ENCODE data around the gene ARID3A.

Gene ARID3A

GRCh38 chr19:931860-932647, 6.2 kb downstream of the ARID3A start:
- DNase-seq = no peak

DNA sequence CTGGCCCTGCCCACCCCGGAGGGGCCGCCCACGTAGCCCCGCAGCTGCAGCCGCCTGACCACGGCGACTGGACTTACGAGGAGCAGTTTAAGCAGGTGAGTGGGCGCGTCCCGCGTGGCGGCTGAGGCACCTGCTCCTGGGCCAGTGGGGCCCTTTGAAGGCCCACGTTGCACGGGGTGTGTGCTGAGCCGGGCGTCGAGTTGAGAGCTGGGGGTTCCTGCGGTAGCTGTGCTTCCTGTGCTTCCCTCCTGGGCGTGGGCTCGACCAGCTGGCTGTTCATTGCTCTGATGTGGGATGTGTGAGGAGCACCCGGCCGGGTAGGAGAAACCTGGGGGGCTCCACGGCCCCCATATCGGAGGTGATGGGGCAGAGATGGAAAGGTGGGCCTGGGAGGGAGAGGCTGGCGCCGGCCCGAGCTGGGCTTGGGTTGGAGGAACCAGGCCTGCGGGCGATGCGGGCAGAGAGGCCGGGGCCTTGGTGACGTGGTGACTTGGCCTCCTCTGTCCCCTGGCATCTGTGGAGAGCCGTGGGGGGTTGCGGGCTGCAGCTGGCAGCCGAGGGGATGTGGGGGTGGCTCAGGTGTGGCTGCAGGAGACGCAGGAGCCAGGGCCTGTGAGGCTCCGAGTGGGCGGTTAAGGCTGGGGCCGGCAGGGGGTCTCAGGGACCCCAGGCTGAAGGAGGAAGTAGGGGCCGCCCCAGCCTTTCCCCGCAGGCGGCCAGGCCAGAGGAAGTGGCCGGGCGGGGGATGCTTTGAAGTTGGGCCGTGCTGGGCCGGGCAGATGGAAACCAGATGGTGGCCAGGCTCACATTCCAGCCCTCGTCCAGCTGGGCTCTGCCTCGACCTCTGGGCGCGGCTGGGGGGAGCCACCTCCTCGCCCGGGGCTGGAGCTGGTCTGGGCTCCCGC, 7.1 kb downstream of the ARID3A start:
- no peak for DNase-seq

DNA sequence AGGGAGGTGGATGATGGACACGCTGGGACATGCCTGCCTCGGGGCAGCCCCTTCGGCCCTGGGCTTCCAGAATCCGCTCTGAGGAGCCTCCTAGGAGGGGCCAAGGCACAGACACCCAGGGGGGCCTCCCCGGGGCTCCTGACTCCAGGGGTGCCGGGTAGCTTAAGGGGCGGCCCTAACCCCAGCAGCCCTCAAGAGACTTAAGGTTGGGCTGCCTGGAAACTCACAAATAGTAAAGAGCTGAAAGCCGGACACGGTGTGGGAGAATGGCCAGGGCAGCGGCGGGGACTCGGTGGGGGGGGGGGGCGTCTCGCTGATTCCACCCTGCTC, 7.7 kb downstream of the ARID3A start:
- no peak for DNase-seq

- DNase-seq = no peak
Observed at GRCh38 chr19:934197-934840, 8.5 kb downstream of the ARID3A start.

DNA sequence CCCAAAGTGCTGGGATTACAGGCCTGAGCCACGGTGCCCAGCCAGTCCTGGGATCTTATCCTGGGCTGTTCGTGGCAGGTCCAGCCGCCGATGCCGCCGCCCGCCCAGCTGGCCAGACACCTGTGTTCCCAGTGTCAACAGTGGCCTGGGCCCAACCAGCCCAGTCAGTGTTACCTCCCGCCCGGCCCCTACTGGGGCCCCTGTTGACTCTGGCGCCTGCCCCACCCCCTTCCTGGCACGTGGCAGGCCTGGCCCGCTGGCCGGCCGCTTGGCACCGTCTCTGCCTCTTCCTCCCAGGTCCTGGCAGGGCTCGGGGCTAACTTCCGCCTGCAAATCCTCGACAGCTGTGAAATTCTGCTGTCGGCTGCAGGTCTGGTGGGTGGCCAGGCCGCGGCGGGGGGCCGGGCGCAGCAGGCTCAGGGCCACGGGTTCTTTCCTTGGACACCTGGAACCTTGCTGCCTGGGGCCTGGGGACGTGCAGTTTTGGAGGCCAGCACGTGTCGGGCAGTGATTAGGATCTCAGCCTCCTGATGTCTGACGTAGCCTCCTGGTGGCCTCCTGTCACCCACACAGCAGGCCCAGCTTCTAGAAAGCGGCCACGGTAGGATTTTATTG, 9.1 kb downstream of the ARID3A start:
- no peak for DNase-seq

GRCh38 chr19:936175-936546, 10.3 kb downstream of the ARID3A start:
- no peak for DNase-seq

DNA sequence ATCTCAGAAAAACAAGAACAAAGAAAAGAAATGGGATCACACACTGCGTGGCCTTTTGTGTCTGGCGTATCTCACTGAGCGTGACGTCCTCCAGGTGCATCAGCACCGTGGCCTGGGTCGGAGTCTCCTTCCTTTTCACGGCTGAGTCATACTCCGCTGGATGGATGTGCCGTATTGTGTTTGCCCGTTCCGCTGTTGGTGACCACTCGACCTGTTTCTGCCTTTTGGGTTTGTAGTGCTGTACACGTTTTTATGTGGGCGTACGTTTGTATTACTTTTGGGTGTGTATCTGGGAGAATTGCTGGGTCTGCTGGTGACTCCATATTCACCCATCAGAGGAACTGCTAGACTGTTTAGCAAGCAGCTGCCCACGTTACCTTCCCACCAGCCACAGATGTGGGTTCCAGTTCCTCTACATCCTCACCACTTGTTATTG, 11.4 kb downstream of the ARID3A start:
- DNase-seq = no peak

- DNase-seq = no peak
Observed at GRCh38 chr19:938233-938923, 12.5 kb downstream of the ARID3A start.

GRCh38 chr19:939439-939838, 13.6 kb downstream of the ARID3A start:
- no peak for DNase-seq

DNA sequence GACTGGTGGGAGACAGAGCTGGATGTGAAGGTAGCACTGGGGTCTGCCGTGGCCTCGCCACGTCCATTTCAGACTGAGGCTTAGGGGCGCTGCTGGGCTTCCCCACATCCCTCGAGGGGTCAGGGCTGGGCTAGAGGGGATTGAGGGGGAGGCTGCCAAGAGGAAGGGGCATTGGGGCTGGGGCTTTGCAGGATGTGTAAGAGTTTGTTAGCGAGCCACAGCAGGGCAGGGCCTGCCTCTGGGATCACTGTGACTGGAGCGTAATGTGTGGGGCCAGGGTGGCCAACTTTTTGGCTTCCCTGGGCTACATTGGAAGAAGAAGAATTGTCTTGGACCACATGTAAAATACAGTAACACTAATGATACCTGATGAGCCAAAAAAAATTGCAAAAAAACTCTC, 14.1 kb downstream of the ARID3A start:
- no peak for DNase-seq

DNA sequence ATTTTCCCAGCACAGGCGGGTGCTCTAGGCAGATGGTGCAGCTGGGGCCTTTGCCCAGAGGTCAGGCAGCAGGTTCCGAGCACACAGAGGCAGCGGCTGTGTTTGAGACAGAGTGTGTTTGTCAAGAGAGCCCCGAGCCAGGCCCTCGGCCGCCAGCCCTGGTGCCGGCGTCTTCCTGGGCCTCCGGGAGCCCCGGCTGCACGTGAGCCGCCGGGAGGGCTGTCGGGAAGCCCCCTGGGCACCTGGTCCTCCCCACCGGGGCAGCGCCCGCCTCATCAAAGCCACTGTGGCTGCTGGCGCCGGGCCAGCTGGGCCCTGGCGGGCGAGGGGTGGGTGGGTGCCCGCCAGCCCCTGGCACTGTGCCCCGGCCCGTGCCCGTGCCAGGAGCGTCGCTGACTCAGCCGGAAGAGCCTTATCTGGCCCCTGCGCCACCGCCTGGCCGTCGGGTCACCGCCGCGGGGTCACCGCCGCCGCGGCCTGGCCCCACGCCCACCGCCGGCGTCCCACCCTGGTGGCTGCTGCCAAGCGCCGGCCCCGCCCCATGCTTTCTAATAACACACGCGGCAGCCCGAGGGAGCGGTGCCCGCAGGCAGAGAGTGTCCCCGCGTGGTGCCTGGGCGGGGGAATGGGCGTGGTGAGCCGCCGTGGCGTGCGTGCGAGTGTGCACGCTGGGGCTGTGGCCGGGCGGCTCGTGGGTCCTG, 14.9 kb downstream of the ARID3A start:
- DNase-seq = no peak

DNA sequence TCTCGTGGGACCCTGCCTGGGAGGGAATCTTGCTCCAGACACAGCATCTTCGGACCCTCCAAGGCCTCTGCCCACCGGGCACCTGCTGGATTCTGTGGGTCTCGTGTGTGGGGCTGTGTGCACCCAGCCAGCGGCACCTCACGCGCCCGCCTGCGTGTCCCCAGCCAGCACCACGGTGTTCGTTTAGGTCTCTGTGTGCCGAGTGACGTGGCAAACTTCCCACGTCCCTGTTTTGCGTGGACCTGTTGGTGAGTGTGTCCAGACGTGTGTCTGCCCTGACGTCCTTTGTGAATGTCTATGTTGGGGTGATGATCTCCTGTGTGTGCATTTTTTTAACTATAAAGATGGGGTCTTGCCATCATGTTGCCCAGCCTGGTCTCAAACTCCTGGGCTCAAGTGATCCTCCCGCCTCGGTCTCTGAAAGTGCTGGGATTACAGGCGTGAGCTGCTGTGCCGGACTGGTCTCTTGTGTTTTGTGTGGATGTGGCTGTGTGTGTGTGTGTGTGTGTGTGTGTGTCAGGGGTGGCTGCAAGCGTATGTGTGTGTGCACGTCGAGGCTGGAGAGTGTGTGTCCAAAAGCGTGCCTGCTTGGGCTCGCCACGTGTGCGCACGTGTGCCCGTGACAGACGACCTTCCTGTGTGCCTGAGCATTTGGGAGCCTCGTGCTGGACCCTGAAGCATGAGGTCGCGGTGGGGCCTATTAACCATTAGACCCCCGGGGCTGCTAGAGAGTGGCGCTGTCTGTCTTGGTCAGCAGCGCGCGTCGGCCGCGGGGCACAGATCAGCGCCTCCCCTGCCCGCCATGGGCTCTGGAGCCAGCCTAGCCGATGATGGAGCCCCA, 15.7 kb downstream of the ARID3A start:
- no peak for DNase-seq

DNA sequence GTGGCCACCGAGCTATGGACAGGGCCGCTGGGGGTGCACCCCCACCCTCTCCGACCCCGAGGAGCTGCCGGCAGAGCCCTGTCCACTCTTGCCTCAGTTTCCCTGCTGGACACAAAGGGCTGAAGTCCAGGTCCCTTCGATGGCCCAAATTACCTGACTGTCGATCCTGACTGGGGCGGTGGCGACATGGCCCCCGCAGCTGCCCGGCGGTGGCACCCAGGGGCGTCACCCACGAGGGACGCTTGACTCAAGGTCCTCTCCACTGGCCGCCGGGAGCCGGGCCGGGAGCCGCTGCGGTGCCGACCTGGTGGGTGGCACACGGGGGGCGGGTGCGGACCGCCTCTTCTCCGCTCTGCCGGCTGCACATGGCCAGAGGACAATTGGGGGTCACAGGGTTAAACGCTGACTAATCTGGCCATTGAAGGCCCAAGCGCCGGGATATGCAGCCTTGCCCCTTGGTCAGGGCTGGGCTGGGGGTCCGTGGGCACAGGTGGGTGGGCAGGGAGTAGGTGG, 16.4 kb downstream of the ARID3A start:
- no peak for DNase-seq

GRCh38 chr19:943551-944170, 17.8 kb downstream of the ARID3A start:
- DNase-seq = no peak

DNA sequence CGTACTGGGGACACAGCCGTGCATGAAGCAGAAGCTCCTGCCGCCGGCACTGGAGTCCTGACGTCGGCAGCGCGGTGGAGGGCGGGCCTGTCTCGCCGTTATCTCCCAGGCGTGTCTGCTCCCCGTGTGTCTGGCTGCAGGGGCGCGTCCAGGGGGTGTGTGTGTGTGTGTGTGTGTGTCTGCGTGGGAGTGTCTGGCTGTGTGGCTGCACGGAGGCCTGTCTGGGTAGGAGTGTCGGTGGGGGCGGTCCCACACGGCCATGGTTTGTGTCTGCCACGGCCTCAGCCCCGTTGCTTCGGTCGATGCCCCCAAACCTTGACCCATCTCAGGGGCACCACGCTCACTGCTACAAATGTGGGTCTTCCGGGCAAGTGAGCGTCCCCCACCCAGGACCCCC, 18.3 kb downstream of the ARID3A start:
- DNase-seq = no peak

DNA sequence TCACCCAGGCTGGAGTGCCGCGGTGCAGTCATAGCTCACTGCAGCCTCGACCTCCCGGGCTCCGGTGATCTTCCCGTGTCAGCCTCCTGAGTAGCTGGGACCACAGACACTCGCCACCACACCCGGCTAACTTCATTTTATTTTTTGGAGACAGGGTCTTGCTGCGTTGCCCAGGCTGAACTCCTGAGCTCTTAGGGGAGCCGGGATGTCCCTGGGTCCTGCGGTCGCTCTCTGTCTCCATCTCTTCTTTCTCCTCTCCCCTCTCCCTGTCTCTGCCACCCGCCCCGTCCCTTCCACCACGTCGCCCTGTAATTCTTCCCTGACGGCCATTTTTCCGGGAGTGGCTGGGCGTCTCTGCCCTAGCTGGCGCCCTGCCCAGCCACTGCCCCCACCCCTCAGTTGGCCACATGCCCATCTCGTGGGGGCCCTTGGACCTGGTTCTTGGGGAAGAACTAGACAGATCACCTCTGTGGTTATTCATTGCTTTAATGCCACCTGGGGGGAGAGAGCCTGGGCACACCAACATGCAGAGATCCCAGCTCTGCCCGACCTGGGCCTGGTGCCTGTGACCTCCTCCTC, 18.9 kb downstream of the ARID3A start:
- no peak for DNase-seq

GRCh38 chr19:945401-946252, 19.8 kb downstream of the ARID3A start:
- DNase-seq = no peak

DNA sequence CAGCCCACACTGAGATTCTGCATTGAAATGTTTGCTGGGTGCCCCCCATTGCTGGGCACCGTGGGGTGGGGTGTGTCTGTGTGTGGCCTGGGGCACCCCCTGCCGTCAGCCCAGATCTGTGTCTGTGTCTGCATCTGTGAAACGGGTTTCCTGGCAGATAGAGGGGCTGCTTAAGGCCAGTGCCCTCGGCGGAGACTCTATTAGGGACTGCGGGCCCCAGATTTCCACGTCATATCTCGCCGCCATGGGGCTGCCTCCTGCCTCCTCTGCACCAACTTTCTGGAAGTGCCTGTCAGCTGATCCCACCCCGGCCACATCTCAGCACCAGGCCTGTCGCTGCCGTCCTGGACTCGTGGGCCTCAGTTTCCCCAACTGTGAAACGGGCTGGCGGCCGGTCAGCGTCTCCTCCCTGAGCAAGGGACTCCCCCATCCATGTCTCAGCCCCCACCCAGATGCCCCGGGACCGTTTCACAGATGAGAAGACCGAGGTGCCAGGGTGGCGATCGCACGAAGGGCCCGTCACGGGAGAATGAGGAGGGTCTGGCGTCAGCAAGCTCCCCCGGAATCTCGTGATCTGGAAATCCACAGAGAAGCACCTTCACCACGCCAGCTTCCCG, 21.4 kb downstream of the ARID3A start:
- DNase-seq = no peak
